Thyroid gland (tissue), 4 donors: ENCODE measurements around the gene ZNF652. TPM values are rescaled to one million over a fixed set of nuclear protein-coding genes. Genes with fewer than 3 reads are reported as not detected.
"Not testable (repeated sequence)": the region's sequence is repeated elsewhere in the genome, so short reads cannot be mapped to it uniquely, and the experiment has no call there.

Experiments used
- DNase-seq, 2 donors: peaks; one replicate each; pipeline ENCODE4 v3.0.0-alpha.2; 2019
- H3K27ac ChIP-seq, 3 donors: fragments of 200-600 bp; sonication (generic); 1 replicate in 2 of 3; 2 replicates in 1 of 3; pipeline ENCODE4 v1.5.1; 2016 to 2019; ENCODE audit warnings: mild to moderate bottlenecking in 1 of 3, moderate library complexity in 1 of 3
- H3K27me3 ChIP-seq: fragments of 200-600 bp; sonication (generic); one replicate; pipeline ENCODE4 v1.5.1; 2019
- H3K36me3 ChIP-seq, 2 donors: fragments of 200-600 bp; sonication (generic); one replicate each; pipeline ENCODE4 v1.5.1; 2016 to 2019
- H3K4me1 ChIP-seq, 2 donors: fragments of 200-600 bp; sonication (generic); one replicate each; pipeline ENCODE4 v1.5.1; 2017 to 2019
- H3K4me3 ChIP-seq, 3 donors: fragments of 200-600 bp; sonication (generic); replicated peaks in 1 of 3; 1 replicate in 2 of 3; 2 replicates in 1 of 3; pipeline ENCODE4 v1.5.1; 2016; ENCODE audit warnings: mild to moderate bottlenecking in 1 of 3
- H3K9me3 ChIP-seq: fragments of 200-600 bp; sonication (generic); one replicate; pipeline ENCODE4 v1.5.1; 2017
- POLR2A ChIP-seq, 2 donors: fragments of 450-650 bp; IDR thresholded peaks; one replicate each; pipeline ENCODE4 v1.6.1; 2017; ENCODE audit warnings: antibody characterized with exemption in 2 of 2, mild to moderate bottlenecking in 2 of 2, moderate library complexity in 1 of 2
- WGBS, 2 donors: methylation state at CpG; one replicate each; pipeline ENCODE4 v1.1.5; 2017; 5-methylcytosine and 5-hydroxymethylcytosine counted together
- intact Hi-C: fragments of 100-400 bp; cut with DNase I; formaldehyde crosslinking; loops from one replicate; pipeline ENCODE4 v1.15.1; 2023
- total RNA-seq, 4 donors: library from RNA; depleted of rRNA; stranded (reverse); fragments of >200 nt; gene quantifications; one replicate each; pipeline ENCODE4 v1.2.3, GENCODE V29; 2016
- TF ChIP-seq, protein P1 (sequence below), 6 experiments: fragments of 200-600 bp in 3 of 6; fragments of 450-650 bp in 3 of 6; sonication (generic) in 3 of 6; IDR thresholded peaks; one replicate each; pipeline ENCODE4 v1.5.1; 2016 to 2019; ENCODE audit warnings: antibody characterized with exemption in 6 of 6, mild to moderate bottlenecking in 2 of 6, inconsistent platforms in 1 of 6, moderate library complexity in 1 of 6

ZNF652 gene
- total RNA-seq, 4 donors from 2014 or later: 60.0 to 64.9 (median 62.1) TPM

DNA sequence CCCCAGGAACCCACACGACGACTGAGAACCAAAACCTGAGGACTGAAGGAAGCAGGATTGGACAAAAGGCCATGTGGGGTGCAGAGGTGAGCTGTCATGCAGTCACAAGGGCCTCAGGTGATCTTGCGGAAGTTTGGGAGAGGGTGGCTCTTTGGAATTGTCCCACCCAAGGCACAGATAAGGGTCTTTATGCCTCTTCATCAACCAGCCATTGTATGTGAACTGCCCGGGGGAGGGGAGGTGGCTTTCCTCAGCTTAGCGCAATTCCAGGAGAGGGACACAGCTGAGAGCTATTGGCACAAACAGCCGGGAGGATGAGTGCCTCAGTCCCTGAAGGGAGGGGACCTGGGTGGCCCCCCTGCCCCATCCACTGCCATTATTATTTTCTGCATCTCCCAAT, 76.3 kb downstream of the ZNF652 start:
- TF ChIP-seq POLR2A (IDR thresholded peaks at IDR 0.05): no peak
- TF ChIP-seq, protein P1, sequence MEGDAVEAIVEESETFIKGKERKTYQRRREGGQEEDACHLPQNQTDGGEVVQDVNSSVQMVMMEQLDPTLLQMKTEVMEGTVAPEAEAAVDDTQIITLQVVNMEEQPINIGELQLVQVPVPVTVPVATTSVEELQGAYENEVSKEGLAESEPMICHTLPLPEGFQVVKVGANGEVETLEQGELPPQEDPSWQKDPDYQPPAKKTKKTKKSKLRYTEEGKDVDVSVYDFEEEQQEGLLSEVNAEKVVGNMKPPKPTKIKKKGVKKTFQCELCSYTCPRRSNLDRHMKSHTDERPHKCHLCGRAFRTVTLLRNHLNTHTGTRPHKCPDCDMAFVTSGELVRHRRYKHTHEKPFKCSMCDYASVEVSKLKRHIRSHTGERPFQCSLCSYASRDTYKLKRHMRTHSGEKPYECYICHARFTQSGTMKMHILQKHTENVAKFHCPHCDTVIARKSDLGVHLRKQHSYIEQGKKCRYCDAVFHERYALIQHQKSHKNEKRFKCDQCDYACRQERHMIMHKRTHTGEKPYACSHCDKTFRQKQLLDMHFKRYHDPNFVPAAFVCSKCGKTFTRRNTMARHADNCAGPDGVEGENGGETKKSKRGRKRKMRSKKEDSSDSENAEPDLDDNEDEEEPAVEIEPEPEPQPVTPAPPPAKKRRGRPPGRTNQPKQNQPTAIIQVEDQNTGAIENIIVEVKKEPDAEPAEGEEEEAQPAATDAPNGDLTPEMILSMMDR (IDR thresholded peaks at IDR 0.05): no peak
- no peaks in the 10 kb centered on the region for H3K27me3 ChIP-seq
- H3K9me3 ChIP-seq: no peaks in the 10 kb centered on the region
- intact Hi-C loops: loop anchor here (10.0 kb wide), 1 partner anchor 61 kb away; no protein-coding TSS in a partner anchor
- no peaks in the 10 kb centered on the region for H3K36me3 ChIP-seq
- WGBS, 2 donors: 67 to 69% methylated on average over 6 of the region's 6 CpGs
- DNase-seq: no peak
- no peak overlapping the region for H3K4me3 ChIP-seq
- H3K4me1 ChIP-seq: peaks cover 6 to 10% of the 10 kb centered on the region in 2 donors
- no peak overlapping the region for H3K27ac ChIP-seq

DNA sequence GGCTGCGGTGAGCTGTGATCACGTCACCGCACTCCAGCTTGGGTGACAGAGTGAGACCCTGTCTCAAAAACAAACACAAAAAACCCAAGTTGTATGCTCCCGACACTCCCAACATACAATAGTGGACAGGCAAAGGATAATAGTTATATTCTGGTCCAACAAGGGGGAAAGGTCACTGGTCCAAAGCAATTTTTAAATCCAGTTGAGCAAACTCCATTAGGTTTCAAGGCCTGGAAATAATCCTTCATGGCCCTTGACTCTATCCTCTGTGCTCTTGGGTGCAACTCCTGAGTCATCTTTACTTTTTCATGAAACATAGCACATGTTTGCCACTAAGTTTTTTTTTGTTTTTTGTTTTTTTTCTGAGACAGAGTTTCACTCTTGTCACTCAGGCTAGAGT, 81.1 kb downstream of the ZNF652 start:
- Histone ChIP-seq H3K9me3 (no peaks in the 10 kb centered on the region), H3K27me3 (no peaks in the 10 kb centered on the region), H3K27ac (no peak overlapping the region), H3K4me1 (no peaks in the 10 kb centered on the region), H3K4me3 (no peak overlapping the region), H3K36me3 (no peaks in the 10 kb centered on the region)
- TF ChIP-seq, protein P1 (IDR thresholded peaks at IDR 0.05): no peak
- TF ChIP-seq POLR2A (IDR thresholded peaks at IDR 0.05): no peak
- DNase-seq: no peak
- 79 to 89% methylated on average over 4 of the region's 4 CpGs for WGBS, 2 donors
- intact Hi-C loops: loop anchor here (10.0 kb wide), 1 partner anchor 56 kb away; no protein-coding TSS in a partner anchor

DNA sequence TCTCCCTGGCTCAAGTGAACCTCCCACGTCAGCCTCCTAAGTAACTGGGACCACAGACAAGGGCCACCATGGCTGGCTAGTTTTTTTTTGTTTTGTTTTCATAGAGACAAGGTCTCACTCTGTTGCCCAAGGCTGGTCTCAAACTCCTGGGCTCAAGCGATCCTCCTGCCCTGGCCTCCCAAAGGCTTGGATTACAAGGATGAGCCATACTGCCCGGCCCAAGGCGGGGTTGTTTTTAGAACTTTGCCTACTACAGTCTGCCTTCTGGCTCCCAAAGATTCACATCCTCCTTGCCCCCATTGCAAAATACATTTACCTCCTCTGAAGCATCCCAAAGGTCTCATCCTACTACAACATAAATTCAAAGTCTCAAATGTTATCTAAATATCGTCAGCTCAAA, 82.0 kb downstream of the ZNF652 start:
- intact Hi-C loops: loop anchor here (10.0 kb wide), 1 partner anchor 55 kb away; no protein-coding TSS in a partner anchor
- 94 to 95% methylated on average over 5 of the region's 5 CpGs for WGBS, 2 donors

DNA sequence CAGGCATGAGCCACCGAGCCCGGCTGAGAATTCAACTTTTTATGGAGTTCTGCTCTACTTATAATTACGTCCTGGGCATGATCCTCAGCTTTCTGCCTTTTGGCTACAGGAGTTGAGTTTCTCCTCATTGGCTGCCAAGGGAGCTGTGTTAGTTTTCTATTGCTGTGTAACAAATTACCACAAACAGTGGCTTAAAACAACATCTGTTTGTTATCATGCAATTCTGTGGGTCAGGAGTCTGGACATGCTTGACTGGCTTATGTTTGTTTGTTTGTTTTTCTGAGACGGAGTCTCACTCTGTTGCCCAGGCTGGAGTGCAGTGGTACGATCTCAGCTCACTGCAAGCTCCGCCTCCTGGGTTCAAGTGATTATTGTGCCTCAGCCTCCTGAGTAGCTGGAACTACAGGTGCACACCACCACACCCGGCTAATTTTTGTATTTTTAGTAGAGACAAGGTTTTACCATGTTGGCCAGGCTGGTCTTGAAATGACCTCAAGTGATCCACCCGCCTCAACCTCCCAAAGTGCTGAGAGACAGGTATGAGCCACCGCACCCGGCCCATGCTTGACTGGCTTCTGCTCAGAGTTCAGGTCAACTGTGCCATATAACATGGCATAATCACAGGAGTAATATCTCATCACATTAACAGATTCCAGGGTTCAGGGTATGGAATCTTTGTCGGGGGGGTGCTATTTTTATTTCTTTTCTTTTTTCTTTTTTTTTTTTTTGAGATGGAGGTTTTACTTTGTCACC, 82.6 kb downstream of the ZNF652 start:
- 83 to 88% methylated on average over 11 of the region's 11 CpGs for WGBS, 2 donors
- not testable (repeated sequence) for H3K27ac ChIP-seq, H3K9me3 ChIP-seq, H3K4me1 ChIP-seq, H3K27me3 ChIP-seq, DNase-seq, H3K4me3 ChIP-seq, H3K36me3 ChIP-seq
- intact Hi-C loops: loop anchor here (10.0 kb wide), 1 partner anchor 55 kb away; no protein-coding TSS in a partner anchor

More for the DNA sequence above, 82.0 kb downstream of the ZNF652 start:
- DNase-seq: no peak
- Histone ChIP-seq H3K27me3 (no peaks in the 10 kb centered on the region), H3K36me3 (no peaks in the 10 kb centered on the region), H3K9me3 (no peaks in the 10 kb centered on the region), H3K27ac (no peak overlapping the region), H3K4me1 (no peaks in the 10 kb centered on the region), H3K4me3 (no peak overlapping the region)
- TF ChIP-seq, protein P1 (IDR thresholded peaks at IDR 0.05): no peak
- TF ChIP-seq POLR2A (IDR thresholded peaks at IDR 0.05): no peak

DNA sequence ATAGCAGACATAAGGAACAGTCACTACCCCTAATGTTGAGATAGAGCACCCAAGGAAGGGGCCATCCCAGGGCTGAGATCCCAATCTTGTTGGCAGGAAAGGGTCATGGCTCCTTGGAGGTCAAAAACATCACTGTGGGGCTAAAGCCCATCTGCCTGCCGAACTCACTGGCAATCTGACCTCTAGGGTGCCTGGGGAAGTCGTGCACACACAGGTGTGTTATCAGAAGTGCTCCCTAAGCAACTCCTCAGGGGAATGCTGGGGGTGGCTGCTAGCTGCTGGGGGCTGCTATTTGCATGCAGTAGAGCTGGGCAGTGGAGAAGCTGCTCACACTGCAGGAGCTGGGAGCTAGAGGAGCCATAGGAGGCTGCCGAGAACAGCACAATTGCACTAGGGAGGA, 84.0 kb downstream of the ZNF652 start:
- no peaks in the 10 kb centered on the region for H3K27me3 ChIP-seq
- H3K9me3 ChIP-seq: no peaks in the 10 kb centered on the region
- no peak for TF ChIP-seq POLR2A (IDR thresholded peaks at IDR 0.05)
- TF ChIP-seq, protein P1 (IDR thresholded peaks at IDR 0.05): no peak
- no peaks in the 10 kb centered on the region for H3K36me3 ChIP-seq
- no peak overlapping the region for H3K4me3 ChIP-seq
- no peak for DNase-seq
- intact Hi-C loops: no loop called here
- WGBS, 2 donors: 38 to 52% methylated on average over 3 of the region's 3 CpGs
- no peak overlapping the region for H3K27ac ChIP-seq
- H3K4me1 ChIP-seq: no peaks in the 10 kb centered on the region
